Ishikawa (cell line): Measurements from ENCODE around the gene GYG1.

ENCODE experiments used
- CEBPB ChIP-seq: IDR thresholded peaks from 2 replicates; pipeline ENCODE4 v1.6.1; 2012
- CREB1 ChIP-seq: IDR thresholded peaks from 2 replicates; pipeline ENCODE4 v1.6.1; 2012; ENCODE audit warnings: low read depth
- EGR1 ChIP-seq: IDR thresholded peaks from 2 replicates; pipeline ENCODE4 v1.6.1; 2012
- EP300 ChIP-seq: IDR thresholded peaks from 2 replicates; pipeline ENCODE4 v1.6.1; 2012; ENCODE audit warnings: borderline replicate concordance
- FOXM1 ChIP-seq: IDR thresholded peaks from 2 replicates; pipeline ENCODE4 v1.6.1; 2012; ENCODE audit warnings: low read depth, borderline replicate concordance
- MAX ChIP-seq: IDR thresholded peaks from 2 replicates; pipeline ENCODE4 v1.6.1; 2012
- NFIC ChIP-seq: IDR thresholded peaks from 2 replicates; pipeline ENCODE4 v1.6.1; 2012
- RAD21 ChIP-seq: IDR thresholded peaks from 2 replicates; pipeline ENCODE4 v1.6.1; 2012; ENCODE audit warnings: low read depth
- REST ChIP-seq: IDR thresholded peaks from 2 replicates; pipeline ENCODE4 v1.6.1; 2012; ENCODE audit warnings: low read depth, mild to moderate bottlenecking
- TAF1 ChIP-seq: IDR thresholded peaks from 2 replicates; pipeline ENCODE4 v1.6.1; 2012; ENCODE audit warnings: low read depth, mild to moderate bottlenecking
- TEAD4 ChIP-seq: IDR thresholded peaks from 2 replicates; pipeline ENCODE4 v1.6.1; 2012
- USF1 ChIP-seq: IDR thresholded peaks from 2 replicates; pipeline ENCODE4 v1.6.1; 2012
- YY1 ChIP-seq: IDR thresholded peaks from 2 replicates; pipeline ENCODE4 v1.6.1; 2012; ENCODE audit warnings: low read depth

GRCh38 chr3:149010504-149010951 is 19.2 kb downstream of the GYG1 start:
- TF ChIP-seq REST: no peak
- no peak for TF ChIP-seq TEAD4
- no peak for TF ChIP-seq USF1
- no peak for TF ChIP-seq MAX
- no peak for TF ChIP-seq TAF1
- TF ChIP-seq RAD21: no peak
- no peak for TF ChIP-seq NFIC
- TF ChIP-seq CEBPB: no peak
- TF ChIP-seq EP300: no peak
- TF ChIP-seq EGR1: no peak
- TF ChIP-seq CREB1: no peak
- no peak for TF ChIP-seq FOXM1
- no peak for TF ChIP-seq YY1
